A549 (cell line): ENCODE results near the gene IER5L.

Experiments
- EP300 ChIP-seq, 2 experiments: fragments of >200 bp; sonication (Bioruptor Twin); formaldehyde crosslinking; IDR thresholded peaks; 2 replicates in 1 of 2; 3 replicates in 1 of 2; pipeline ENCODE4 v1.6.1; 2016 to 2017
- FOSL2 ChIP-seq, 2 experiments: fragments of 450-650 bp in 1 of 2; fragments of >200 bp in 1 of 2; sonication (Bioruptor Twin) in 1 of 2; formaldehyde crosslinking; IDR thresholded peaks; 2 replicates each; pipeline versions ENCODE4 v1.5.0 to v1.6.1; 2016 to 2020; ENCODE audit warnings: mild to moderate bottlenecking in 1 of 2, moderate library complexity in 1 of 2
- KDM1A ChIP-seq: fragments of 200-600 bp; sonication (generic); IDR thresholded peaks from 2 replicates; pipeline ENCODE4 v1.6.1; 2016; ENCODE audit warnings: low read depth, mild to moderate bottlenecking
- MAFK ChIP-seq: fragments of 450-650 bp; IDR thresholded peaks from 2 replicates; pipeline ENCODE4 v1.6.1; 2014; ENCODE audit not compliant: partially characterized antibody
- POLR2A ChIP-seq: IDR thresholded peaks from 2 replicates; pipeline ENCODE4 v1.6.1; 2012; ENCODE audit warnings: mild to moderate bottlenecking, low read length
- ZC3H11A ChIP-seq: fragments of 450-650 bp; IDR thresholded peaks from 2 replicates; pipeline ENCODE4 v1.6.1; 2014; ENCODE audit warnings: antibody characterized with exemption, mild to moderate bottlenecking
- ZSCAN20 ChIP-seq: fragments of 250-450 bp; sonication (Bioruptor Pico); IDR thresholded peaks from 2 replicates; pipeline ENCODE4 v1.8.0; 2022; ENCODE audit warnings: mild to moderate bottlenecking, moderate library complexity
- TF ChIP-seq, protein P1 (sequence below): fragments of >200 bp; sonication (Bioruptor Twin); formaldehyde crosslinking; IDR thresholded peaks from 3 replicates; pipeline ENCODE4 v1.5.1; 2016
- TF ChIP-seq, protein P2 (sequence below): fragments of 200-600 bp; sonication (generic); IDR thresholded peaks from 2 replicates; pipeline ENCODE4 v1.6.1; 2016; ENCODE audit warnings: antibody characterized with exemption, mild to moderate bottlenecking, moderate library complexity

DNA sequence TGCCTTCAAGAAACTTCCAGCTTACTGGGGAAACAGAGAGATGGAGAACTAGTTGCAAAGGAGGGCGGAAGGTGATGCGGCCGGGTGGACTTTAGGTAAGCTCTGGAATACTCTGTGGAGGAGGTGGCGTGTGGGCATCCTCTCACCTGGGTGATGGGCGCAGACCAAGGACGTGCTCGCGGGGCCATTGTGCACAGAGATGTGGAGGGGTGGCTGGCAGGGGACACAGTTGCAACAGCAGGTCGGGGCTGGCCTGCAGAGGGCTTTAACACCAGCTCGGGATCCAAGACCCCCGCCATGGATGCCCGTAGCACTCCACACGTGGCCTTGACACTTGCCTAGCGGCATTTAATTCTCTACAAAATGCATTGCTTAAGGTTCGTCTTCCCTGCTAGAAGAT lies 26.6 kb downstream of the IER5L start:
- TF ChIP-seq KDM1A (no peak), FOSL2 (IDR thresholded peaks at IDR 0.05) (no peak), FOSL2 (CRISPR knock-in tag; IDR thresholded peaks at IDR 0.05) (no peak), POLR2A (no peak), ZSCAN20 (CRISPR knock-in tag) (no peak), EP300 (IDR thresholded peaks at IDR 0.05) (no peak), ZC3H11A (no peak), MAFK (no peak)
- TF ChIP-seq, protein P1, sequence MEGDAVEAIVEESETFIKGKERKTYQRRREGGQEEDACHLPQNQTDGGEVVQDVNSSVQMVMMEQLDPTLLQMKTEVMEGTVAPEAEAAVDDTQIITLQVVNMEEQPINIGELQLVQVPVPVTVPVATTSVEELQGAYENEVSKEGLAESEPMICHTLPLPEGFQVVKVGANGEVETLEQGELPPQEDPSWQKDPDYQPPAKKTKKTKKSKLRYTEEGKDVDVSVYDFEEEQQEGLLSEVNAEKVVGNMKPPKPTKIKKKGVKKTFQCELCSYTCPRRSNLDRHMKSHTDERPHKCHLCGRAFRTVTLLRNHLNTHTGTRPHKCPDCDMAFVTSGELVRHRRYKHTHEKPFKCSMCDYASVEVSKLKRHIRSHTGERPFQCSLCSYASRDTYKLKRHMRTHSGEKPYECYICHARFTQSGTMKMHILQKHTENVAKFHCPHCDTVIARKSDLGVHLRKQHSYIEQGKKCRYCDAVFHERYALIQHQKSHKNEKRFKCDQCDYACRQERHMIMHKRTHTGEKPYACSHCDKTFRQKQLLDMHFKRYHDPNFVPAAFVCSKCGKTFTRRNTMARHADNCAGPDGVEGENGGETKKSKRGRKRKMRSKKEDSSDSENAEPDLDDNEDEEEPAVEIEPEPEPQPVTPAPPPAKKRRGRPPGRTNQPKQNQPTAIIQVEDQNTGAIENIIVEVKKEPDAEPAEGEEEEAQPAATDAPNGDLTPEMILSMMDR, result no peak
- TF ChIP-seq, protein P2, sequence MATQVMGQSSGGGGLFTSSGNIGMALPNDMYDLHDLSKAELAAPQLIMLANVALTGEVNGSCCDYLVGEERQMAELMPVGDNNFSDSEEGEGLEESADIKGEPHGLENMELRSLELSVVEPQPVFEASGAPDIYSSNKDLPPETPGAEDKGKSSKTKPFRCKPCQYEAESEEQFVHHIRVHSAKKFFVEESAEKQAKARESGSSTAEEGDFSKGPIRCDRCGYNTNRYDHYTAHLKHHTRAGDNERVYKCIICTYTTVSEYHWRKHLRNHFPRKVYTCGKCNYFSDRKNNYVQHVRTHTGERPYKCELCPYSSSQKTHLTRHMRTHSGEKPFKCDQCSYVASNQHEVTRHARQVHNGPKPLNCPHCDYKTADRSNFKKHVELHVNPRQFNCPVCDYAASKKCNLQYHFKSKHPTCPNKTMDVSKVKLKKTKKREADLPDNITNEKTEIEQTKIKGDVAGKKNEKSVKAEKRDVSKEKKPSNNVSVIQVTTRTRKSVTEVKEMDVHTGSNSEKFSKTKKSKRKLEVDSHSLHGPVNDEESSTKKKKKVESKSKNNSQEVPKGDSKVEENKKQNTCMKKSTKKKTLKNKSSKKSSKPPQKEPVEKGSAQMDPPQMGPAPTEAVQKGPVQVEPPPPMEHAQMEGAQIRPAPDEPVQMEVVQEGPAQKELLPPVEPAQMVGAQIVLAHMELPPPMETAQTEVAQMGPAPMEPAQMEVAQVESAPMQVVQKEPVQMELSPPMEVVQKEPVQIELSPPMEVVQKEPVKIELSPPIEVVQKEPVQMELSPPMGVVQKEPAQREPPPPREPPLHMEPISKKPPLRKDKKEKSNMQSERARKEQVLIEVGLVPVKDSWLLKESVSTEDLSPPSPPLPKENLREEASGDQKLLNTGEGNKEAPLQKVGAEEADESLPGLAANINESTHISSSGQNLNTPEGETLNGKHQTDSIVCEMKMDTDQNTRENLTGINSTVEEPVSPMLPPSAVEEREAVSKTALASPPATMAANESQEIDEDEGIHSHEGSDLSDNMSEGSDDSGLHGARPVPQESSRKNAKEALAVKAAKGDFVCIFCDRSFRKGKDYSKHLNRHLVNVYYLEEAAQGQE, result no peak
